RWPE1 (cell line): ENCODE results near the gene LYSMD4.

ENCODE experiments used
- CTCF ChIA-PET: fragments of 350-600 bp; sonication (Branson Sonifier 250); formaldehyde crosslinking; extraction: SDS; loops from one replicate; lab custom pipeline; 2021; lab: Yijun Ruan, JAX
- POLR2A ChIA-PET: fragments of 400-600 bp; formaldehyde crosslinking; extraction: SDS; loops from one replicate; lab custom pipeline; 2020; ENCODE audit warnings: antibody characterized with exemption; ENCODE audit not compliant: low non-redundant PET; lab: Yijun Ruan, JAX
- DNase-seq: peaks from one replicate; pipeline ENCODE4 v3.0.0; 2012; ENCODE audit warnings: low spot score
- H3K27ac ChIP-seq: fragments of 450-650 bp; 2 replicates; pipeline ENCODE4 v1.5.1; 2017
- TF ChIP-seq, protein P1 (sequence below): fragments of 450-650 bp; conservative IDR thresholded peaks from 2 replicates; pipeline ENCODE4 v1.5.1; 2017; ENCODE audit warnings: low read depth, mild to moderate bottlenecking

The LYSMD4 gene

DNA sequence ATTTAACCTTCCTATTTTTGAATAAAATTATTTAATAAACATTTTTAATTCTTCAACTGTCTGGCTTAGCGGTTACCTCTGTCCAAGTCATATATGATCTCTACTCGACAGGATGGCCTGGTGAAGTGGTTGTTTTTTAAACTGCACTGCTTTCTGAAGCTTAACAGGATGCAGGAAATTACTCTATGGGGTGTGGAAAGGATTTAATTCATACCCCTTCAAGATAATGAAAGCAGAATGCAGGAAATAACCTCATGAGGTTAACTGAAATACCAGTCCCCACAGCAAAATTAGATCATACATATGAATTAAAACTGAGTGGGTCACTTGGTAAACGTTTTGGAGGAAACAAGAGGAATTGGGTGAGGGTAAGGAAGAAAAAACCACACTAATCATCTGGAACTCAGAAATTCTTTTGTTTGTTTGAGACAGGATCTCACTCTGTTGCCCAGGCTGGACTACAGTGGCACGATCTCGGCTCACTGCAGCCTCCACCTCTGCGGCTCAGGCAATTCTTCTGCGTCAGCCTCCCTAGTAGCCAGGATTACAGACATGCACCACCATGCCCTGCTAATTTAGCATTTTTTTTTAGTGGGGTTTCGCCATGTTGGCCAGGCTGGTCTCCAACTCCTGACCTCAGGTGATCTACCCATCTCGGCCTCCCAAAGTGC, 50.1 kb downstream of the LYSMD4 start:
- ChIA-PET CTCF (interaction anchor here (0.6 to 1.6 kb wide), 2 partner anchors 76 to 410 kb away, joined by 3 to 4 read pairs; no protein-coding TSS in a partner anchor), POLR2A (no interaction called here)
- DNase-seq, result no peak
- TF ChIP-seq, protein P1, sequence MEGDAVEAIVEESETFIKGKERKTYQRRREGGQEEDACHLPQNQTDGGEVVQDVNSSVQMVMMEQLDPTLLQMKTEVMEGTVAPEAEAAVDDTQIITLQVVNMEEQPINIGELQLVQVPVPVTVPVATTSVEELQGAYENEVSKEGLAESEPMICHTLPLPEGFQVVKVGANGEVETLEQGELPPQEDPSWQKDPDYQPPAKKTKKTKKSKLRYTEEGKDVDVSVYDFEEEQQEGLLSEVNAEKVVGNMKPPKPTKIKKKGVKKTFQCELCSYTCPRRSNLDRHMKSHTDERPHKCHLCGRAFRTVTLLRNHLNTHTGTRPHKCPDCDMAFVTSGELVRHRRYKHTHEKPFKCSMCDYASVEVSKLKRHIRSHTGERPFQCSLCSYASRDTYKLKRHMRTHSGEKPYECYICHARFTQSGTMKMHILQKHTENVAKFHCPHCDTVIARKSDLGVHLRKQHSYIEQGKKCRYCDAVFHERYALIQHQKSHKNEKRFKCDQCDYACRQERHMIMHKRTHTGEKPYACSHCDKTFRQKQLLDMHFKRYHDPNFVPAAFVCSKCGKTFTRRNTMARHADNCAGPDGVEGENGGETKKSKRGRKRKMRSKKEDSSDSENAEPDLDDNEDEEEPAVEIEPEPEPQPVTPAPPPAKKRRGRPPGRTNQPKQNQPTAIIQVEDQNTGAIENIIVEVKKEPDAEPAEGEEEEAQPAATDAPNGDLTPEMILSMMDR, result no peak
- no peak overlapping the region; the same call in 1 of the 2 replicates for H3K27ac ChIP-seq

DNA sequence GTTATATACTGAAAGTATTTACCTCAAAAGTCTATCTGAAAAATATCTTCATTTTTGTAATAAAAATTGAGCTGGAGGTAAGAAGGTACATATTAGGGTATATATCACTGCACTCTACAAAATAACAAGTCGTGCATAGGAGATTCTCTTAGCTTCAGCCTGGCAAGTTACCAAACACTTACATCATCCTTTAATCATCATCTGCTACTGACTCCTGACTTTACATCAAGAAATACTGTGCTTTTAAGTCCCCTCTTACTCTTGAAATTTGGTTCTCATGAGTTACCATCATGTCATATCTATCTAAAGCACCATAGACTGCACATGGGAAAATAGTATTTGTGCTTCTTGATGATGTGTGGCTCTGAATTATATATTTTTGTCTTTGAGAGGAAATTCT, 50.8 kb downstream of the LYSMD4 start:
- POLR2A ChIA-PET, result no interaction called here
- CTCF ChIA-PET, result interaction anchor here (1.6 kb wide), 1 partner anchor 409 kb away, joined by 4 read pairs; no protein-coding TSS in a partner anchor
- peak; percentile 51 for DNase-seq
- H3K27ac ChIP-seq, result no peak overlapping the region
- TF ChIP-seq, protein P1, result no peak

DNA sequence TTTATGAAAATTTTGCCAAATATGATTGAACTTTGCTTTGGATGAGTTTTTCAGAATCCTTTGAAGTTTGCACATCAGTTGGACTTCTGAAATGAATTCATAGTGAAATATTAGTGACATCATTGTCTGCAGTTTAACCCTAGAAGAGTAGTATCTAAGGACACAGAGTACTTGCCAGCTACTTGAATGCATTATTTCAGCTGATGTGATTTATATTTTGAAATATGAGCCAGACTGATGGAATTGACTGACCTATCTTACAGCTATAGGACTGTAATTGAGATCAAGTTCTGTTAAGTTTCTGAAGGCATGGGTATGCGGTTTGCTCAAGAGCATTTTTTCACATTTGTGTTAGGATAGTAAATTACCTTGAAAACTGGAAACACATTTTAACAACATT, 51.2 kb downstream of the LYSMD4 start:
- ChIA-PET CTCF (interaction anchor here (1.6 kb wide), 1 partner anchor 409 kb away, joined by 4 read pairs; no protein-coding TSS in a partner anchor), POLR2A (no interaction called here)
- DNase-seq, result no peak
- TF ChIP-seq, protein P1, result no peak
- H3K27ac ChIP-seq, result no peak overlapping the region

DNA sequence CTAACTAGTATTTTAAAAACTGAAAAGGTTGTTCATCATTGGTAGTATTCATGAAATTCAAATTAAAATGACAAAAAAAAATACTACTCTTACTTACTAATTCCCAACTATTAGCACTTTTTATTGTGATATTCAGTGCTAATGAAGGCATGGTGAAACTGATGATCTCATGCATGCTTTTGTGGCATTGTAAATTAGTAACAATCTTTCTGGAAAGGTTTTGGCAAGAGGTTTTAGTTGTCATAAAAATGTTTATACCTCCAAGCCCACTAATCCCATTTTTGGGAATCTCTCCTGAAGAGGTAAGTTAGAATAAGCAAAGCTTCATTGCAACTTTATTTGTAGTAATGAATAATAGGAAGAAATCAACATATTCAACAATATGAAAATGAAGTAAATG, 53.0 kb downstream of the LYSMD4 start:
- TF ChIP-seq, protein P1, result no peak
- ChIA-PET POLR2A (no interaction called here), CTCF (interaction anchor here (0.7 kb wide), 2 partner anchors 89 to 235 kb away, joined by 3 to 4 read pairs; no protein-coding TSS in a partner anchor)
- DNase-seq, result no peak
- no peak overlapping the region for H3K27ac ChIP-seq

DNA sequence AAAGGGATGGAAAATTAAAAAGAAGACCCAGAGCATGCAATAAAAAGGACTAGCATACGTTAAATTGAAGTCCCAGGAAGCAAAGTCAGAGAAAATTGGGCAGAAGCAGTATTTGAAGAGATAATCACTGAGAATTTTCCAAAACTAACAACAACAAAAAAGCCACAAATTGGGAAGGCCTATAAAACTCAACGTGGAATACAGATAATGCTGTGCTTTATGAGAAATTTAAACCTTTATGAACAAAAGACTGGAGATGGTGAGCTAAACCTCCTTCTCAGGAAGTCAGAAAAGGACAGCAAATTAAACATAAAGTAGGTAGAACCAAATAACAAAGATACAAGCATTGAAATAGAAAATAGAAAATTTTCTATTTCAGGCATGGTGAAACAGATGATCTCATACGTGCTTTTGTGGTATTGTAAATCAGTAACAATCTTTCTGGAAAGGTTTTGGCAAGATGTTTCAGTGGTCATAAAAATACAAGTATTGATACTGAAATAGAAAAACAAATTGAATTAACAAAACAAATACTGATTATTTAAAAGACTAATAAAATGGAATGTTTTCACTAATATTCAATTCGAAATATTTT, 55.6 kb downstream of the LYSMD4 start:
- POLR2A ChIA-PET, result no interaction called here
- CTCF ChIA-PET, result no interaction called here
- DNase-seq, result no peak
- TF ChIP-seq, protein P1, result no peak
- no peak overlapping the region for H3K27ac ChIP-seq
